T-helper 2 cell treated with Interferon-gamma antibody and Interleukin-4, amounts not matched to agents 5 μg/mL and 100 μg/mL, for 36 hours (primary cell): Measurements from ENCODE around the gene LMO4.

Experiments
- DNase-seq: peaks from one replicate; pipeline ENCODE4 v3.0.0; 2021; ENCODE audit warnings: low spot score
- H3K27ac Mint-ChIP-seq: one replicate; pipeline ENCODE4 v1.8.0; 2021; ENCODE audit warnings: mild to moderate bottlenecking, mixed read lengths
- H3K27me3 Mint-ChIP-seq: one replicate; pipeline ENCODE4 v1.8.0; 2021; ENCODE audit warnings: low read depth, mixed read lengths
- H3K36me3 Mint-ChIP-seq: one replicate; pipeline ENCODE4 v1.8.0; 2021; ENCODE audit warnings: low read depth, mixed read lengths
- H3K4me1 Mint-ChIP-seq: one replicate; pipeline ENCODE4 v1.8.0; 2021; ENCODE audit warnings: low read depth, mixed read lengths
- H3K4me3 Mint-ChIP-seq: one replicate; pipeline ENCODE4 v1.8.0; 2022; ENCODE audit warnings: mild to moderate bottlenecking, moderate library complexity, mixed read lengths
- H3K9me3 Mint-ChIP-seq: one replicate; pipeline ENCODE4 v1.8.0; 2021; ENCODE audit warnings: mixed read lengths

Gene LMO4

GRCh38 chr1:87359586-87359985 lies 30.9 kb downstream of the LMO4 start:
- no peaks in the 10 kb centered on the region for H3K36me3 Mint-ChIP-seq
- H3K27ac Mint-ChIP-seq = no peak overlapping the region
- H3K27me3 Mint-ChIP-seq = no peaks in the 10 kb centered on the region
- H3K4me1 Mint-ChIP-seq = no peaks in the 10 kb centered on the region
- no peaks in the 10 kb centered on the region for H3K9me3 Mint-ChIP-seq
- DNase-seq = no peak
- no peak overlapping the region for H3K4me3 Mint-ChIP-seq

GRCh38 chr1:87362063-87362833 lies 33.6 kb downstream of the LMO4 start:
- H3K27me3 Mint-ChIP-seq = no peaks in the 10 kb centered on the region
- H3K9me3 Mint-ChIP-seq = no peaks in the 10 kb centered on the region
- no peaks in the 10 kb centered on the region for H3K4me1 Mint-ChIP-seq
- no peak overlapping the region for H3K27ac Mint-ChIP-seq
- no peak overlapping the region for H3K4me3 Mint-ChIP-seq
- no peaks in the 10 kb centered on the region for H3K36me3 Mint-ChIP-seq
- no peak for DNase-seq

GRCh38 chr1:87362834-87363426 lies 34.2 kb downstream of the LMO4 start:
- H3K27me3 Mint-ChIP-seq = no peaks in the 10 kb centered on the region
- no peaks in the 10 kb centered on the region for H3K36me3 Mint-ChIP-seq
- no peak overlapping the region for H3K4me3 Mint-ChIP-seq
- no peak for DNase-seq
- H3K4me1 Mint-ChIP-seq = no peaks in the 10 kb centered on the region
- H3K27ac Mint-ChIP-seq = no peak overlapping the region
- H3K9me3 Mint-ChIP-seq = no peaks in the 10 kb centered on the region

- no peaks in the 10 kb centered on the region for H3K4me1 Mint-ChIP-seq
- peaks cover 5% of the 10 kb centered on the region for H3K27me3 Mint-ChIP-seq
- no peak overlapping the region for H3K4me3 Mint-ChIP-seq
- no peaks in the 10 kb centered on the region for H3K9me3 Mint-ChIP-seq
- no peak for DNase-seq
- H3K27ac Mint-ChIP-seq = no peak overlapping the region
- no peaks in the 10 kb centered on the region for H3K36me3 Mint-ChIP-seq
Observed at GRCh38 chr1:87367549-87367948, 38.9 kb downstream of the LMO4 start.

- no peak for DNase-seq
- Mint-ChIP-seq H3K27ac (no peak overlapping the region), H3K27me3 (peaks cover 5% of the 10 kb centered on the region), H3K36me3 (no peaks in the 10 kb centered on the region), H3K9me3 (no peaks in the 10 kb centered on the region), H3K4me3 (no peak overlapping the region), H3K4me1 (no peaks in the 10 kb centered on the region)
Observed at GRCh38 chr1:87368907-87369306, 40.2 kb downstream of the LMO4 start.

- Mint-ChIP-seq H3K9me3 (no peaks in the 10 kb centered on the region), H3K4me1 (no peaks in the 10 kb centered on the region), H3K36me3 (no peaks in the 10 kb centered on the region), H3K4me3 (no peak overlapping the region), H3K27ac (no peak overlapping the region), H3K27me3 (peaks cover 5% of the 10 kb centered on the region)
- DNase-seq = no peak
Observed at GRCh38 chr1:87369736-87370478, 41.2 kb downstream of the LMO4 start.

- no peak overlapping the region for H3K27ac Mint-ChIP-seq
- H3K4me3 Mint-ChIP-seq = no peak overlapping the region
- peaks cover 5% of the 10 kb centered on the region for H3K27me3 Mint-ChIP-seq
- DNase-seq = no peak
- no peaks in the 10 kb centered on the region for H3K9me3 Mint-ChIP-seq
- H3K4me1 Mint-ChIP-seq = no peaks in the 10 kb centered on the region
- H3K36me3 Mint-ChIP-seq = no peaks in the 10 kb centered on the region
Observed at GRCh38 chr1:87370544-87370943, 41.9 kb downstream of the LMO4 start.

GRCh38 chr1:87379306-87379705 lies 50.6 kb downstream of the LMO4 start:
- Mint-ChIP-seq H3K27me3 (peaks cover 32% of the 10 kb centered on the region), H3K4me1 (no peaks in the 10 kb centered on the region), H3K4me3 (no peak overlapping the region), H3K27ac (no peak overlapping the region), H3K9me3 (peaks cover 29% of the 10 kb centered on the region), H3K36me3 (no peaks in the 10 kb centered on the region)
- DNase-seq = no peak

- Mint-ChIP-seq H3K4me1 (no peaks in the 10 kb centered on the region), H3K27ac (no peak overlapping the region), H3K36me3 (no peaks in the 10 kb centered on the region), H3K27me3 (peaks cover 27% of the 10 kb centered on the region), H3K4me3 (no peak overlapping the region), H3K9me3 (no peaks in the 10 kb centered on the region)
- DNase-seq = no peak
Observed at GRCh38 chr1:87386217-87386790, 57.6 kb downstream of the LMO4 start.

- peaks cover 25% of the 10 kb centered on the region for H3K27me3 Mint-ChIP-seq
- no peak for DNase-seq
- H3K4me3 Mint-ChIP-seq = no peak overlapping the region
- H3K9me3 Mint-ChIP-seq = no peaks in the 10 kb centered on the region
- no peaks in the 10 kb centered on the region for H3K36me3 Mint-ChIP-seq
- no peaks in the 10 kb centered on the region for H3K4me1 Mint-ChIP-seq
- no peak overlapping the region for H3K27ac Mint-ChIP-seq
Observed at GRCh38 chr1:87388411-87388810, 59.7 kb downstream of the LMO4 start.

- Mint-ChIP-seq H3K27ac (no peak overlapping the region), H3K27me3 (peaks cover 24% of the 10 kb centered on the region), H3K9me3 (no peaks in the 10 kb centered on the region), H3K4me3 (no peak overlapping the region), H3K36me3 (no peaks in the 10 kb centered on the region), H3K4me1 (no peaks in the 10 kb centered on the region)
- DNase-seq = no peak
Observed at GRCh38 chr1:87389011-87389410, 60.3 kb downstream of the LMO4 start.

GRCh38 chr1:87389546-87389945 lies 60.9 kb downstream of the LMO4 start:
- Mint-ChIP-seq H3K4me3 (no peak overlapping the region), H3K9me3 (no peaks in the 10 kb centered on the region), H3K27ac (no peak overlapping the region), H3K27me3 (peaks cover 26% of the 10 kb centered on the region), H3K36me3 (no peaks in the 10 kb centered on the region), H3K4me1 (no peaks in the 10 kb centered on the region)
- no peak for DNase-seq

GRCh38 chr1:87392248-87393192 lies 63.8 kb downstream of the LMO4 start:
- H3K27me3 Mint-ChIP-seq = peaks cover 32% of the 10 kb centered on the region
- no peaks in the 10 kb centered on the region for H3K36me3 Mint-ChIP-seq
- DNase-seq = no peak
- no peak overlapping the region for H3K4me3 Mint-ChIP-seq
- no peaks in the 10 kb centered on the region for H3K4me1 Mint-ChIP-seq
- no peak overlapping the region for H3K27ac Mint-ChIP-seq
- H3K9me3 Mint-ChIP-seq = no peaks in the 10 kb centered on the region
